Ammon's horn (tissue), 1 donor: Measurements from ENCODE around the gene SLIT3.

ENCODE experiments used
- DNase-seq: peaks from one replicate; pipeline ENCODE4 v3.0.0-alpha.2; 2016; ENCODE audit warnings: low spot score

Gene SLIT3

DNA sequence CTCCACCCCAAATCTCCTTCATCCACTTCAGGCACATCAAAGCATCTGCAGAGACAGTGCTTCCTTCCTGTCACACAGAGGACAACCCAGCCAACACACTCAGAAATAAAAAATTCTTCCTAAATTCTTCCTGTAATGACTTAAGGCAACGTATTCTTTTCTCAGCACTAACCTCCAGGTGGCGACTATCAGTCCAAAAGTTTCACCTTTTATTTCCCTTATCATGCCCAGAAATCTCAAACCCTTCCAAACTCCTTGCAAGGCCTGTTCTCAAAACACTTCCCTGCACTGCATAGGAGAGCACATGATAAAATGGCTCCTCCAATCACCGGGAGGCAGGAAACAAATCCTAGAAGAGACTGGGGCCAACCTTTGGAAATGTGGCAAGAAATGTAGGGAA is 35.1 kb downstream of the SLIT3 start:
- no peak for DNase-seq

DNA sequence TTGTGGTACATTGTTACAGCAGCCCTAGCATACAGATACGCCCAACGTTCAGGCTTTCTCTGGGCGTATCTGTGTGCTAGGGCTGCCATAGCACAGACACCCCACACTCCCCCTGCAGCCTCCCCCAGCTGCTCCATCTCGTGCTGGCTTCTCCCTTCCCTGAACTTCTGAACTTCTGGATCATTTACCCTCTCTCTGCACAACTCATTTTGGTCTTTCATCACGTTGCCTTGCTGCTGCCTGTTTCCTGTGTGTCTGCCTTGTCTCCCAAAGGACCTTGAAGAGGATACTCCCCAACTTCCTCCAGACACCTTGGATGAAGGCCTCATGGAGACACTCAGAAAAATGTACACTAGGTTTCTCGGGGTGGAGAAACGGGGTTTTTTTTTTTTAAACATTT is 37.3 kb downstream of the SLIT3 start:
- DNase-seq: no peak

DNA sequence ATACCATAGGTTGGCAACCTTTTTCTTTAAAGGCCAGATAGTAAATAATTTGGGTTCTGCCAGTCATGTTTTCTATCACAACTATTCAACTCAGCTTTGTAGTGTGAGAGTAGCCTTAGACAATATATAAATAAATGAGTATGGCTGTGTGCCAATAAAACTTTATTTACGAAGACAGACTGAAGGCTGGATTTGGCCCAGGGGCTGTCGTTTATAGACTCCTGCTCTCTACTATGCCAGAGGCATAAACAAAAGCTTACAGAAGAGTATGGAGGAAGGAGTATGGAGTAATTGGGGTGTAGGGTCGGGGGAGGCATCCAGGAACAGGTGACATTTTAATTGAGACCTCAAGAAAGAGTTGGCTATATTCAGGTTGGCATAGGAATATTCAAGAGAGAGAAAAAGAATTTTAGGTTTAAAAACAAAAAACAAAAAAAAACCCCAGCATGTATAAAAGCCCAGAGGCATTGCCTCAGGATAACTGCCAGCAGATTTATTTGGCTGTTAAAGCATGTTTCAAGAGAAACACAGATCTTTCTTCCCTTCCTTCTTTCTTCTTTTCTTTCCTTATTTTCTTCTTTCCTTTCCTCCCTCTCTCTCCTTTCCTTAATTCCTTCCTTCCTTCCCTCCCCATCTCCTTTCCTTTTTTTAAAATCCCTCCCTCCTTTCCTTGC is 39.9 kb downstream of the SLIT3 start:
- DNase-seq: no peak

DNA sequence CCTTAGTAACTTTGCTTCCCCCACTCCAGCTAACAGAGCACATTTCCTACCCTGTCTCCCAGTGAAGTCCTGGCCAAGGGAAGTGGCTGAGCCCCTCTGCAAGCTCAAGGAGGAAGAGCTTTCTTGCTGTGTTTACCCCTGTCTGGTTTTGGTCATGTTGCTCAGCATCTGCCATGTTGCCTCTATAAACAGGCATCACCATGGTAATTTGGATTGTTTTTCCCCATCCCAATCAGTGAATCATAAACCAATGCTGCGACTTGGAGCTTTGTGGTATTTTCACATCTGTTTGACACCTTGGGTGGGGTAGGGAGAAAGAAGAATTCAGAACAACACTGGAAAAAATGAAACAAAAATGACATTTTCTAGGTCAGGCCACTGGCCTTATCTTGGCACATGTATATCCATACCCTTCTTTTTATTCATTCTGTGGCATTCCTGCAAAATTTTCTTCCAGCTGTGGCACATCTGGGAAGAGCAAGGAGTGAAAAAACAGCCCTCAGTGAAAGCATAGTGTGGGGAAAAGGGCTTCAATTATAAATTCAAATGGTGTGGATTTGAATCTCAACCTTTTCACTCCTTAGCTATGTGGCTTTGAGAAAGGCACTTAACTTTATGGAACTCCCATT is 42.5 kb downstream of the SLIT3 start:
- no peak for DNase-seq

DNA sequence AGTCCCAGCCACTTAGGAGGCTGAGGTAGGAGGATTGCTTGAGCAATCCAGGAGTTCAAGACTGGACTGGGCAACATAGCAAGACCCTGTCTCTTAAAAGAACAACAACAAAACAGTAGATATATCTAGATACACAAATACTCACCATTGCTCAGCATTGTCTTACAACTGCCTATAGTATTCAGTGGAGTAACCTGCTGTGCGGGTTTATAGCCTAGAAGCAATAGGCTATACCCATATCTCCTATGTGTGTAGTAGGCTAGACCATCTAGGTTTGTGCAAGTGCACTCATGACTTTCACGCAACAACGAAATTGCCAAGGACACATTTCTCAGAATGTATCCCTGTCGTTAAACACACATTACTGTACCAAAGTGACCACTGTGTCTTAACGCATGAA is 44.7 kb downstream of the SLIT3 start:
- no peak for DNase-seq

DNA sequence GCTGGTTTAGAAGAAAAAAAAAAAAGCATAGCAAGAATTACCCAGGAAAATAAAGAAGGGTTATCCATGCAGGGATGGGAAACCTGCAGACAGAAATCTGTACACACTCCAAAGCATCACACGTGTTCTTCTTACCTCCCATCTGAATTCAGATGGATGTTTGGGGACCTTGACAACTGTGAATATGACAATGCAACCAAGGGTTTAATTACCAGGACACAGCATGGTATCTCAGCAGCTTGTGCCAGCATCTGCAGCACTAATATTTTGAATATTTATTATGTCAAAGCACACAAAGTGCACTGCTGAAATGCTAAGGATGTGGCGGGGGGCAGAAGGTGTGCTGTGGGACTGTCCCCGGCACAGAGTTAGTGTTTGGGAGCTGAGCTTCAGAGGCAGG is 47.9 kb downstream of the SLIT3 start:
- no peak for DNase-seq

DNA sequence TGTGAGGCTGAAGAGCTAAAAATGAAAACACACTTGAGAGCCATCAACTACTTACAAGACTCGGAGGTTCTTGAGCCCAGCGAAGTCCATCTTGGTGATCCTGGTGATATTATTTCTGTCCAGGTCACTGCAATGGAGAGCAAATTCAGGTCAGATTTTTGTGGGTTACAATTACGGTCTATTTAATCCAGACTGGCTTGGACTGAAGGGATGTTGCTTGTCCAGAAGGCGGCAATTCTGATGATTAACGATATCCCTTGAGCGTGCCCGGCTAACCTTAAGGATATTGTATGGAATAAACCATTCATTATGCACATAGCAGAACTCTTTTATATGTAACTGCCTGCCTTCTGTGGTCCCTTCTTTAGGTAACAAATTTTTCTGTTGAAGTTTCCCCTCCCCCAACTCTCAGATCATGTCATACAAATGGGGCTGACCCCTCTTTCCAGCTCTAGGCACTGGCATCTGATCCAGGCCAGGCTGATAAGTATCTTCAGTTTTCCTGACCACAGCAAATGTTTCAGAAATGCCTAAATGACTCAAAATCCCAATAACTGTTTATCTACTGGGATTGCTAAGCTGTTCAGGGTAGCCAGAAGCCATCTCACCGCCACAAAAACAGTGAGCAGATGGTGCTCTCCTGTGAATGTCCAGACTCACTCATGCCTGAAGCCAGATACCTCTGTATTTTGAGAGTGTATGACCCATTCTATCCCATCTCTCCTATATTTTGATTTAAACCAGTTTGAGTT is 49.4 kb downstream of the SLIT3 start:
- DNase-seq: no peak

DNA sequence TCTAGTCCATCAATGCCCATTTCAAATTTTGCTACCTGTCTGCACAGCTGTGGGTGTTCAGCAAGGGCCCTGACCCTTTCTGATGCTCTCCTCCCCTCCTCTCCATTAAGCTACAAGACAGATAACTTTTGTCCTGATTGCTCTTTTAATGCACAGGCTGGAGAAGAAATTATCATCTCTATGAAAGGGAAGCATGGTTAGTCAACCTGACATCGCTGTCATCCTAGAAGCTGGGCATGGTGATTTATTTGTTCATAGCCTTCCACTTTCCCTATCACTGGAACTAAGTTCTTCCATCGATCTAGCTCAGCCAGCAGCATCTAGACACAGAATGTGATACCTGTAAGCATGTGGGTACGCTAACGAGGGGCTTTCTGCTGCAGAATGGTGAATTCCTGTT is 50.1 kb downstream of the SLIT3 start:
- no peak for DNase-seq

DNA sequence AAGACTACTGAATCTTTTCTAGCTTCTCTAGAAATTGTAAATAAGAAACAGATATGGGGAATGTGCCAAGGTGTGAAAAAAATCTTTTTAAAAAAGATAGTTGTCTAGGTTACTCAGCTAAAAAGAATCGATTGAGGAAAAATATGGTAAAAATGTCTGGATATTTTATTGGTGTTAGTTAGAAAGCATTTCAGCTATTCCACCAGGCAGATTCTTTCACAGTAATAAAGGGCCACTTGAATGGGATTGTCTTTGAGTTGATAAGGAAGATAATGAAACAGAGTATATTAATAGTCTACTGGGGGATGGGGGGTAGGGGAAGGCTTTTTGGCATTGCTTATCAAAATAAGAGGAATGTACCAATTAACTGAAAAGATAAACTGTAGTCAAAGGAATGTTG is 51.9 kb downstream of the SLIT3 start:
- no peak for DNase-seq

DNA sequence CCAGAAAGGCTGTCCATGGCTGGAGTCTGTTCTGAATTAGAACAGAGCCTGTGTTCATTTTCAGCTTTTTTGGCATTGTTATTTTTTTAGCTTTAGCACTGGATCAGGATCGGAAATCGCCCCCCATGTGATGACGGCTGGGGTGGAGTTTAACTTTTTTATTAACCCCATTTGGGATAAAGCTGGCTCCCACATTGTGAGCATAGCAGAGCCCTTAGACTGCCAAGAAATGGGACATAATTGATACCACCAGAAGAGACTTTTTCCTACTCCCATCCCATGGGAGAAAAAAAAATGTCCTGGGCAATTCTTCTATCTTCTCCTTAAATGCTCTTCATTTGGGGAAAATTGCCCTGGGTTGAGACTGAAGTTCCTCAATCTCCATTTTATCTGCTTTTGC is 52.4 kb downstream of the SLIT3 start:
- DNase-seq: no peak

DNA sequence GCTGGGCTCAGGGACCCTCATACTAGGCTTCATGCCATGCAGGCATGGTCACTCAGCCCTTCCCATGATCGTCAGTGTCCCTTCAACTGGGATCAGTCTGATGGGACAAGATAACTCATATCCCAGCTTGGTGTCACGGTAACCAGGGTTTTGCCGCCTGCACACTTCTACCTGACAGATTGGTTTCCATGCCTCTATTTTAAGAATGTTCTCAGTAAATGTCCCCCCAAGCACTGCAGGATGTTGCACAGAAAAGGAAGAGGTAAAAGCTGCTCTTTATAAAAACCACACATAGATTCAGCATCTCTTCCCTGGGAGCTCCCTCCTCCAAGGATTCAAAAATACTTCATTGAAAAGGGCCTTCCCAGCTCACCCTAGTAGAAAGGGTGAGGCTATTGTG is 56.1 kb downstream of the SLIT3 start:
- no peak for DNase-seq

DNA sequence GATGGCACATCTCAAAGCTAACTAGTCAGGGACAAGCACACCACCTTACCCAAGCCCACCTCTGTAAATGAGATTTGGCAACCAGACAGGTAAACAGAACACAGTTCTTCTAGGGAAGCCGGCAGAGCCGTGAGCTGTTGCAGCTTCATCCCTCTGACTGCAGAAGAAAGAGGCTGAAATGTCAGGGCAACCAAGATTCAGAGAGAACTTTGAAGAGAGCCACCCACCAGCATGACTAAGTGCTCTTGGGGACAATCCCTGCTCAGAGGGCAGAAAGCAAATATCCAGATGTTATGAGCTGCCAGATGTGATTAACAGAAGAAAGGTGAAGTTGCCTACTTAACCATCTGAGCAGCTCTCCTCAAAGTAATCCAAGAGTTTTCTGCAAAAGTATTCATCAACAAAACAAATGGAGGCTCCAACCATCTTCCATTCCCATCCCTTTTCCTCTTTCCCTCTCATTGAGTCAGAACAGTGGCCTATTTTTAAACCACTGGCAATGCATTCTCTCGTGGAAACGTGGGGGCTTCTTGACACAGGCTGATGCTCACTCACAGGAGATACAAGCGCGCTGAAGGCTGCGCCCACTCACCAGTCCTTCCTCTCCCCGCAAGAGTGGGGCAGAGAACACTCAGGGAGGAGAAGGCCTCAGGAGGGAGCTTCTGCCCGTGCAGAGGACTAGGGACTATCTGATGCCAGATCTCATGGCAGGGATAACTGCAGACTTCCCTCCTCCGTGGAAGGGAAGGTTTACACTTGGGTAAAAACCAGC is 57.1 kb downstream of the SLIT3 start:
- peak; percentile 58 for DNase-seq

DNA sequence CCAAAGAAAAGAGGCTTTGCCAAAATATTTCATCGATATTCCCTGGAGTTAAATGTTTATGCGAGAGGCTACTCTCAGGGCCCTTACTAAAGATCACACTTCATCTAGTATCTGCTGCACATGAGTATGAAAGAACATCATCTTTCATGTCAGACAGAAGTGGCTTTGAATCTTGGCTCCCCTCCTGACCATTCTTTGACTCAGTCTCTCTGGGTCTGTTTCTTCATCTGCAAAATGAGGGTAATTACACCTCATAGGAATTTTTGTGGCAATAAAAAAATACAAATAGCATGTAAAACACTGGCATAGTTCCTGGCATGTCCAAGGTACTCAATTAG is 58.1 kb downstream of the SLIT3 start:
- no peak for DNase-seq

DNA sequence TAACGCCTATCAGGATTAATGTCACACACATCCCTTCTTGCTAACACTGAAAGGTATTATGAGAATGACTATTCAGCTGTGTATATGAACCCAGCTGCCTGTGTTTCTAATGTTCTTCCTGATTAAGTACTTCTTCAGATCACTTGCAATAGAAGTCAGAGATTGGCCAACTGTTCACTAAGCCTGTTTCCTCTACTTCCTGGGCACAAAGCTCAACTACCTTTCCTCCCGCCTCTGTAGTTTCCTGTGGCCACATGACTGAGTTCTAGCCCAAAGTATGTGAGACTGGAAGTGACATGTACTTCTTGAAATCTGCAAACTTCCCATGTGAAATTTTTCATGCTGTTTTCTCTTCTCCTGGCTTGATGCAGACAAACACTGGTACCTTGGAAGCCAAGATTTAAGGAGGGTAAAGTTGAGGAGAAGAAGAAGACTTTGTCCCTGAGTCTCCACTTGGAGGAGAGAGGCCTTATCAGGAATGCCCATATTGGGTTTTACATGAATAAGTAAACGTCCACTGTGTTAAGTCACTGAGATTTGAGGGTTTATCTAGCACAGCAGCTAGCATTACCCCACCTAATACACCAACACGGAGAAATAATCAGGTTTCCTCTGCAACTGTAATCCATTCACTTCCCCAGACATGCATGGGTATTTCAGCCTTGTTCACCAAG is 58.6 kb downstream of the SLIT3 start:
- DNase-seq: no peak

DNA sequence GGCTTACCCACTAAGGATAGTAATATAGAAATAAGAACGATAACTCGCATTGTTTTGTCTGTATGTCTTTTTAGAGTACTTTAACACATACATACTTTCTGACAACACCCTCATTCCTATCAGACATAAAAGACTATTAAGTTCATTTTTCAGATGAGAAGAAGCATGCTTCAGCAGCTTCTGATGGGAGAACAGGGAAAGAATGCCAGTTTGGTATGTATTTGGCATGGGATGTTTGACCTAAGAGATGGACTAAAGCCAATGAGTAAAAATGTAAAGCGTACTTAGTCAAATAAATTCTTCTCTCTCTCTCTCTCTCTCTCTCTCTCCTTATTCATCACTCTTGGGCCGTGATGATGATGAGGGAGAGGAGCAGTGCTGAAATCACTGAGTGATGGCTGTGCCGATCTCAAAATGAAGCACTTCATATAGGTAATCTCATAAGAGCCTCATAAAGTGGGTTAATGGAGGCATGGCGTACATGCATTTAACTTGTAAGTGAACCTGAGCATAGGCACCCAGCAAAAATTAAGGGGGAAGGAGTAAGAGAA is 71.5 kb downstream of the SLIT3 start:
- no peak for DNase-seq

DNA sequence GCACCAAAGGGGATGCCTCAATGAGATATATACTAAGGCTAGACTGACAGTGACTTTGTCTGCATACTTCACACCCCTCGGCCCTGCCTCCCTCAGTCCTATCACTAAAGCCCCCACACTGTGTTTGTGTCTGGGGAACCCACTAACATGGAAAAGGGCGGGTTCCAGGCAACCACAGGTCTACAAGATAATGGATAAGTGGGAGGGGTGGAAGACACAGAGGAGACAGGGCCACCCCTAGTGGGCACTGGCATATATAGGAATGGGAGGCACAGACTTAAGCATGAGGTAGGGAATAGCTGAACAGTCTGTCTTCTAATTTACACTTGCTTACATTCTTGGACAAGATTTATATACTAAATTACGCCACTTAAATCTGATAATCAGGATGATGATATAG is 74.0 kb downstream of the SLIT3 start:
- no peak for DNase-seq

DNA sequence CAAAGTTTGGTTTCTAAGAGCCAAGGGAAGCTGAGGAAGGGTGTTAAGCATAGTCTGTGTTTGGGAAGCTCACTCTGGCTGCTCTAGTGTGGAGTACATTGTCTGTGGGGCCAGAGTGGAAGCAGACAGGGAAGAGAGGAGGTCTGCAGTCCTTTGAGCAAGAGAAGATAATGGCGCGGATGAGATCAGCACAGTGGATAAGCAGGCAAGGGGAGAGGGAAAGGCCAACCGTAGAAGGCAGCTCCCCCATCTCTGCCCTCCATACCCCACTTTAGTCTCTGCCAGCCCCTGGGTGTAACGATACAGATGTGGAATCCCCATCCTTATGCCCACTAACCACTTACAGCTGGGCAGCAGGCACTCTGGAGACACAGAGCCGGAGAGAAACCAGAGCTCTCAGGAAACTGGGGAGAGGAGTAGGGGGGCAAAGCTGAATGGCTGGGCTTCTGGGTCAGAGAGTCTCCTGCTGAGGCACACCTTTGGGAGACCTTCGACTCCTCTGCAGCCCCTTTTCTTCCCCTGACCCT is 75.0 kb downstream of the SLIT3 start:
- DNase-seq: no peak

DNA sequence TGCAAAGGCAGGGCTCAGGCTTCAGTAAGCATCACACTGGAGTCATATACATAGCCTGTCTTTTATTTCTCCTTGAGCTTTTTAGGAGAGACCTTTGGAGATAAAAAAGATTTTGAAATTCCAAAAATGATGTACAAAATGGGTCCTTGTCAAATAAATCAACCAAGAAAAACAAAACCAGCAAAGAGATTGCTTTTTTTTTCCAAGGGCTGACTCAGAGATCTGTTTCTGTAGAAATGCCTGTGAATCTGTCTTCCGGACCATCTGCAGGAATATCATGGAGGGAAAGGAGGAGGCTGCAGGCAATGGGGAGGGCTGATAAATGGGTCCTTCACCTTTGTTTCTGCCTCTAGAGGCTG is 77.4 kb downstream of the SLIT3 start:
- peak; percentile 24 for DNase-seq

DNA sequence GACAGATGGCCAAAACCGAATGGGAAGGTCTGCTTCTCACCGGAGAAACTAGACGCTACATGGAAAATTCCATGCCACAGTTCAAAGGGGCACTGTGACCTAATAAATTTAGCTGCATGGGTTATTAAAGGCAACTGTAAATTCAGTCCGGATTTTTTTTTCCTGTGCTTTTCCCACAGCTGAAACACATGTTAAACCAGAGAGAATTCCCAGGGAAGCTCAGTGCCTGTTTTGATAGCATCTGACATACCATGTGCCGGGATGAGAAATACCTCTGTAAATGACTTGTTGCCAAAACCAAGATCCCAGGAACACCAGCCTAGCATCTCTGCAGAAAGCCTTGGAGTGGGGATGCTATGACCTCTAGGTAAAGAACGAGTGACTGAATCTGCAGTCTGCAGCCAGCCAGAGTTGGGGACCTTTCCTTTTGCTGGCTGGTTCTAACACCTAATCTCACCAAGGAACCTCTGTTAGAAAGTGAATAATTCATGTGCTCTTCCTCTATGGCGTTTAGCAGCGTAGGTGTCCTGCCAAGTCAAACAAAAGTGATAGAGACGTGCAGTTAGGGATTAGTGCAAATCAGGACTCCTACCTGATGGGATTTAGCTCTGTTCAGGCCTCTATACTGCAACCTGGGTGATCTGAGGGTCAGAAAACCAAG is 77.9 kb downstream of the SLIT3 start:
- DNase-seq: no peak

DNA sequence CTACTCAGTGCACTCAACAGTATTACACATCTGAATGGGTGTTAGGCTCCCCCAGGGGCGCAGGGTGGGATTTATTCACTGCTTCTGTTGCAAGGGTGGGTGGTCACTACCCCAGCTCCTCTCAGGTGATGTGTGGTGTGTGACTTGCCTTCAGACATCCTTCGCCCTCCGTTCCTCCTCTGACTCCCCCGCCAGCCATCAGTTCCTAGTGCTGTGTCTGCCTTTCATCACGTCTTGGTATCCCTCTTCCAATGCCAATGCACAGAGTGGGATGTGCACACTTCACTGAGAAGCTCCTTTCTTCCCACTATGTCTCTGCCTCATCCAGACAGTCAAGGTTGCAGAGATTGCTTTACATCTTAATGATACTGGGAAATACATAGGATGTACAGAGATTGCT is 79.4 kb downstream of the SLIT3 start:
- DNase-seq: no peak

DNA sequence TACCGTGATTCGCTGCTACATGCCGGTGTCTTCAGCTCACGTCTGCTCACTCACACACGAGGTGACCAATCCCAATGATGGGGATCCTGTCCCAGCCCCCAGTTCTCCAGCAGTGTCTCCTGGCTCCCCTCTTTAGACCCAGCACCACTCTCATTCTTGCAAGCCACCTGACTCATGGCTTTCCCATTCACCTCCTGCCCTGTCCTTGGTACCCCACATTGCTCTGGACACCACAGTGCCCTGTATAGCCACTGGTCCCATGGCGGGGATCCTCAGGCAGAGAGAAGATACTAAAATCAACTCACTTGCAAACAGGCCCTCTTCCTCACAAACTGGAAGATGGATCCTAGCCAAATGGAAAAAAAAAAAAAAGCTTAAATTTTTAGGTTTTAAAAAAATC is 81.0 kb downstream of the SLIT3 start:
- no peak for DNase-seq
